KOPT-K1 (cell line): Measurements from ENCODE around the gene MRPL42.
"Not testable (repeated sequence)": the region's sequence is repeated elsewhere in the genome, so short reads cannot be mapped to it uniquely, and the experiment has no call there.

ENCODE experiments used
- H3K27ac ChIP-seq: fragments of 200-600 bp; sonication (generic); 2 replicates; pipeline ENCODE4 v1.5.1; 2016; ENCODE audit warnings: antibody characterized with exemption, mild to moderate bottlenecking, low read depth, low read length; ENCODE audit not compliant: poor library complexity, severe bottlenecking
- H3K36me3 ChIP-seq: fragments of 200-600 bp; sonication (generic); 2 replicates; pipeline ENCODE4 v1.5.1; 2017; ENCODE audit warnings: antibody characterized with exemption, mild to moderate bottlenecking, low read length, moderate library complexity; ENCODE audit not compliant: insufficient read depth
- H3K9me3 ChIP-seq: fragments of 200-600 bp; sonication (generic); 2 replicates; pipeline ENCODE4 v1.5.1; 2017; ENCODE audit warnings: antibody characterized with exemption, low read length, mild to moderate bottlenecking; ENCODE audit not compliant: insufficient read depth, poor library complexity, severe bottlenecking

MRPL42 gene

DNA sequence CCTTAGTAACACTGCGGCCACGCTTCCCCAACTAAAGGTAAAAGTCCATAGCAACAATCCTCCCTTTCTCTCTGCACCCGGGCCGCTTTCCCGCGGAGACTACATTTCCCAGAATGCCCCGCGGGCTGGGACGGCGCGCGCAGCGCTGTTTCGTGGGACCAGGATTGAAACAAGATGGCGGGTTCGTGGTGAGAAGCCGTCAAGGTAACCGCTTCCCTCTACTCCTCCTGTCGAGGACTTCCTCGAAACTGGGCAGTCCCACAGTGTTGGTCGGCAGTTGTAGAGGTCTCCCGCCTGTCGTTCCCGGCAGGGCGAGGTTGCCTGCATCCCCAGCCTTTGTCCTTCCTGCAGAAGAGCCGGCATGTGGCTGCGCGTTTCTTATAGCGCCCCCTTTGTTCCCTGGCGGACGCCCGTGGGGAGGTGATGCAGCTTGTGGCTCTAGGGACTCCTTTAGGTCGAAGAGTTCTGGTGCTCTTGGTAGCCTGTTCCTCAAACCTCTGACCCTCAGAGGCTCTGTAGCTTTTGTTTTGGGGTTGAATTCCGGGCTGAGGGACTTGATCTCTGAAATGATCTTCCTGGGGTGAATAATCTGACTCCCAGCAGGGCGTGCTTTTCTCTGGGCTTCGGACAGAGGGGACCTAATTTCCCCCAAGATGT, at the start of gene MRPL42:
TSS of gene MRPL42 (plus strand) at position 164 of the 657 bp plus-strand sequence. CDS start 1,772 bp downstream, outside the sequence.
- peaks cover 32% of the 10 kb centered on the region for H3K36me3 ChIP-seq
- no peaks in the 10 kb centered on the region for H3K9me3 ChIP-seq
- peak within 1 kb of the TSS; percentile 80 for H3K27ac ChIP-seq

- H3K9me3 ChIP-seq, result no peaks in the 10 kb centered on the region
- no peak overlapping the region for H3K27ac ChIP-seq
- peaks cover 6% of the 10 kb centered on the region; the same call in 1 of the 2 replicates for H3K36me3 ChIP-seq
Observed at GRCh38 chr12:93417967-93418480, 49.3 kb upstream of the MRPL42 start.

GRCh38 chr12:93419388-93420034, 47.8 kb upstream of the MRPL42 start:
- Histone ChIP-seq H3K9me3 (no peaks in the 10 kb centered on the region), H3K27ac (no peak overlapping the region), H3K36me3 (peaks cover 4% of the 10 kb centered on the region; the same call in 1 of the 2 replicates)

DNA sequence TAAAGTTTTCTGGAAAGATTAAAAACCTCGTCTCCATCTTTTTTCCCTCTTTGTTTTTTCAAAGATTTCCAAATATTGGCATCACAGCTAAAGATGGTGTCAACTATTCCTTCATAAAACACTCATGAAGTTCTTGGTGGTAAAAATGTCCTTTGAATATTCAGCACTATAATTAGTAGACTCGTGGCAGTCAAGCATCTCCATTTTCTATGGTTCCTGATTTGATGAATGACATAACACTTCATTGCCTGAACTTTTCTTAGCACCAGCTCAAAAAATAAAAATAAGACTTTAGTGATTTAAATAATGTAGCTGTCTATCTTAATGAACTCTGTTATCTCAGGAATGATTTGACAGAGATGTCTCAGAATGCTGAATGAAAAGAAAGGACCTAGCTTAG, 45.3 kb upstream of the MRPL42 start:
- Histone ChIP-seq H3K36me3 (no peaks in the 10 kb centered on the region), H3K27ac (no peak overlapping the region), H3K9me3 (no peaks in the 10 kb centered on the region)

- H3K9me3 ChIP-seq, result no peaks in the 10 kb centered on the region
- no peak overlapping the region for H3K27ac ChIP-seq
- H3K36me3 ChIP-seq, result no peaks in the 10 kb centered on the region
Observed at GRCh38 chr12:93425736-93426411, 41.4 kb upstream of the MRPL42 start.

DNA sequence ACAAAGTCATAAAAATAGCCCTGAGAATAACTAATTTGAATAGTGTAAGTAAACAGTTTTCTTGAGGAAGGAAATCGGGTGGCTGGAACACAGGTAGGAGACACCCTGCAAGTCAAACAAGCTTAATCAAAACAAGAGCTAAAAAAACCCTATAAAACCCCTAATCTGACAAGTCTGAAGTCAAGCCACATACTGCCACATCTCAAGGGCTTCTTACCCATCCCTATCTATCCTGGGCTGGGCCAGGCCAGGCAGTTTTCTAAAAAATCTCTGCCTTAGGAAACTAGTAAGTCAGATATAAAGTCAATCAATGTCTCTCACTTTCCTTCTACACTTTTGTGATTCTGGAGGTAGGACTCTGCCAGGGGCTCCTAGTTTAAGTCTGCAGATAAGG, 40.9 kb upstream of the MRPL42 start:
- Histone ChIP-seq H3K36me3 (no peaks in the 10 kb centered on the region), H3K9me3 (no peaks in the 10 kb centered on the region), H3K27ac (no peak overlapping the region)

DNA sequence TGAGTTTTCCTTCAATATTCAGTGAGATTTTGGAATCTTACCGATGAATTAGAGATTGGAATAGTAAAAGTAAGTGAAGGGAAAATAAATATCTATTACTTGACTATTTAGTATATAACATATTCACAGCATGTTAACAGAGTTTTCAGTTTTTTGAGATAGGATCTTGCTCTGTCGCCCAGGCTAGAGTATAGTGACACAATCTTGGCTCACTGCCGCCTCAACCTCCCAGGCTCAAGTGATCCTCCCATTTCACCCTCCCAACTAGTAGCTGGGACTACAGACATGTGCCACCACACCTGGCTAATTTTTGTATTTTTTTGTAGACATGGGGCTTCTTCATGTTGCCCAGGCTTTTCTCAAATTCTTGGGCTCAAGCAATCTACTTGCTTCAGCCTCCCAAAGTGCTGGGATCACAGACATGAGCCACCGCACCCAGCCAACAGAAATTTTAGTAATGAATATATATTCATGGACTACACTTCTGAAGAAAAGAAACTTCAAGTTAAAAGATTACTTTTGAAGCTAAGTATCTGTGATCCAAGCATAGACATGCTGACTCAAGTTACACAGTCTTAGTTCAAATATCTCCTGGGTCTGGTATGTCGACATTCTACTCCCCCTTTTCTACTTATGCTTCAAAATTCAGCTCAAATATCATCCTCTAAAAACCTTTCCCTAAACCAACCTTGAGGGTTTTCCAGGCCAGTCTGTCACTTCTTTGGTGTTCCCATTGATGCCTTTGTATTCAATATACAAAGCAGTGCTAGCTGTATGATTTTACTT, 39.3 kb upstream of the MRPL42 start:
- no peaks in the 10 kb centered on the region for H3K36me3 ChIP-seq
- H3K9me3 ChIP-seq, result no peaks in the 10 kb centered on the region
- no peak overlapping the region for H3K27ac ChIP-seq

GRCh38 chr12:93429448-93429847, 37.9 kb upstream of the MRPL42 start:
- Histone ChIP-seq H3K36me3 (no peaks in the 10 kb centered on the region), H3K27ac (no peak overlapping the region), H3K9me3 (no peaks in the 10 kb centered on the region)

- H3K36me3 ChIP-seq, result no peaks in the 10 kb centered on the region
- no peak overlapping the region for H3K27ac ChIP-seq
- H3K9me3 ChIP-seq, result no peaks in the 10 kb centered on the region
Observed at GRCh38 chr12:93429852-93430251, 37.5 kb upstream of the MRPL42 start.

DNA sequence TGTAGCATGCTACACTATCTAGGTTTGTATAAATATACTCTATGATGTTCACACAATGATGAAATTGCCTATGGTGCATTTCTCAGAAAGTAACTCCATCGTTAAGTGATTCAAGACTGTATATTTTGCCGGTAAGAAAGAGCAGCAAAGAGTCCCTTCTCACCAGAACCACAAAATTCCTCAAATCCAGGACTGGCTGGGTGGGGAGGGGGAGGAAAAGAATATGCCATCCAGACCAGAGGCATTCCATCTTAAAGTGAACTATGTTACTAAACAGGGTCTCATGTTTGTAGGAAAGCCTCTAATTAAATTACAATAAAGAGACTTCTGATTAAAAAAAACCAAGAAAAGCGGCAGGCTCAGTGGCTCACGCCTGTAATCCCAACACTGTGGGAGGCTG, 37.0 kb upstream of the MRPL42 start:
- no peaks in the 10 kb centered on the region for H3K36me3 ChIP-seq
- H3K27ac ChIP-seq, result no peak overlapping the region
- no peaks in the 10 kb centered on the region for H3K9me3 ChIP-seq

DNA sequence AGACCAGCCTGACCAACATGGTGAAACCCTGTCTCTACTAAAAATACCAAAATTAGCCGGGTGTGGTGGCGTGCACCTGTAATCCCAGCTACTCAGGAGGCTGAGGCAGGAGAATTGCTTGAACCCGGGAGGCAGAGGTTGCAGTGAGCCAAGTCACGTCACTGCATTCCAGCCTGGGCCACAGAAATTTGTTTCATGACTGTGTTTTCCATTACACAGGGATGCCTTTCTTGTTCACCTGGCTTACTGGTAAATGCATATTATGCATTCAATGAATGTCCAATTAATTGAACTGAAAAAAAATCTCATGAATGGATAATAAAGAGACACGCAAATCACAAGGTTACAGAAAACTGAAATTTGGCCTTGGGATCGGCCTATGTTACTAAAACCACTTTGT, 35.3 kb upstream of the MRPL42 start:
- H3K9me3 ChIP-seq, H3K36me3 ChIP-seq, H3K27ac ChIP-seq: not testable (repeated sequence)

- Histone ChIP-seq H3K36me3 (no peaks in the 10 kb centered on the region), H3K9me3 (no peaks in the 10 kb centered on the region), H3K27ac (no peak overlapping the region)
Observed at GRCh38 chr12:93434256-93434865, 33.0 kb upstream of the MRPL42 start.

- Histone ChIP-seq H3K9me3 (no peaks in the 10 kb centered on the region), H3K27ac (no peak overlapping the region), H3K36me3 (no peaks in the 10 kb centered on the region)
Observed at GRCh38 chr12:93438266-93439050, 28.9 kb upstream of the MRPL42 start.
